ENCODE results near the gene CLASRP. TPM values are rescaled to one million over a fixed set of nuclear protein-coding genes. Genes with fewer than 3 reads are reported as not detected.

Gene CLASRP
- total and polyA plus RNA-seq, 2 experiments from 2014 or later: 9.2 to 45.1 TPM

DNA sequence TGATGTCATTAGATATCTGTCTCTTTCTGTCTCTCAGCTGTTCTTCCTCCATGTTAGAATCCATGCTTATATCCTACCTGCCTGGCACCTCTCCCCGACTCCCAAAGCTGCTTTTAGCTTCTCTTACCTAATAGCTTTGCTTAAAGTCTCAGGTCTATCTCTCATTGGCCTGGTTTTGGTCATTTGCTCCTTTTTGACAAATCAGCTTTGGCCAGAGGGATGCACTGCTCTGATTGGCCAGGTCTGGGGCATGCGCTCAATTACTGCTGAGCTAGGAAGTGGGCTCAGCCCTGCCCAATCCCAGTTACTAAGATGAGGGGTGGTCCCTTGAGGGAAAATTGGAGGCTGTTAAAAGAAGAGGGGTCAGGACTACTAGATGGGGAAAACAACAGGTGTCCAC, 11.5 kb upstream of the CLASRP start:
- no peak overlapping the region for H3K27ac ChIP-seq
- no peak for DNase-seq
- H3K27me3 ChIP-seq (replicated peaks; ENCODE audit: insufficient read depth): no peaks in the 10 kb centered on the region
- H4K20me1 ChIP-seq (ENCODE audit: insufficient read depth): no peaks in the 10 kb centered on the region
- no peak overlapping the region for H3K4me3 ChIP-seq
- no peak overlapping the region for H3K9ac ChIP-seq
- no peaks in the 10 kb centered on the region for H3K9me3 ChIP-seq (ENCODE audit: low read depth)
- no peaks in the 10 kb centered on the region for H3K36me3 ChIP-seq (ENCODE audit: low read depth)
- H3K79me2 ChIP-seq (ENCODE audit: insufficient read depth): no peaks in the 10 kb centered on the region
- 67 to 75% methylated on average over 2 of the region's 2 CpGs for WGBS, 2 experiments (ENCODE audit: low coverage in 1 of 2, low lambda C conversion rate in 2 of 2, missing lambda C conversion rate in 2 of 2)
- no peak overlapping the region for H3K4me2 ChIP-seq (ENCODE audit: unreplicated experiment)
- TF ChIP-seq EZH2 (IDR thresholded peaks at IDR 0.05; ENCODE audit: insufficient read depth, poor library complexity, severe bottlenecking) (no peak), EZH2phosphoT487 (IDR thresholded peaks at IDR 0.05; ENCODE audit: insufficient read depth, low read depth) (no peak)
- H3F3A ChIP-seq (ENCODE audit: insufficient read depth): no peaks in the 10 kb centered on the region
- no peak overlapping the region for H2AFZ ChIP-seq
- H3K4me1 ChIP-seq (ENCODE audit: insufficient read depth): no peaks in the 10 kb centered on the region
- in situ Hi-C loops (cut with MboI): no loop called here
- no peaks in the 10 kb centered on the region for H3K9me2 ChIP-seq (ENCODE audit: insufficient read depth)

DNA sequence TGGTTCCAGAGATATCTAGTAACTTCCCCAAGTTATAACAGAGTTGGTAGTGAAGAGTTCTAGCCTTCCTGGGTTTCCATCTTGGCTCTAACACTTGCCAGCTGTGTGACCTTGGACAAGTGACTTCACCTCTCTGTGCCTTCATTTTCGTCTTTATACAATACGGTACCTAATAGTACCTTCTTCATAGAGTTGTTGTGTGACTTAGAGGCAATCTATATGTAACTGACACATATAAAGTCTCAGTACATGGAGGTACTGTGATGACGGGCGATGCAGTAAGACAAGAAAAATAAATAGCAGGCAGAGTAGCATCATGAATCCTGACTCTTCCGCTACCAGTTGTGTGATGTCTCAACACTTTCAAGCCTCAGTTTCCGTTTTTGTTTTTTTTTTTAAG, 8.0 kb upstream of the CLASRP start:
- Histone ChIP-seq H3K79me2 (ENCODE audit: insufficient read depth) (no peaks in the 10 kb centered on the region), H4K20me1 (ENCODE audit: insufficient read depth) (no peaks in the 10 kb centered on the region)
- WGBS, 2 experiments (ENCODE audit: low coverage in 1 of 2, low lambda C conversion rate in 2 of 2, missing lambda C conversion rate in 2 of 2): 88 to 90% methylated on average over 6 of the region's 6 CpGs

DNA sequence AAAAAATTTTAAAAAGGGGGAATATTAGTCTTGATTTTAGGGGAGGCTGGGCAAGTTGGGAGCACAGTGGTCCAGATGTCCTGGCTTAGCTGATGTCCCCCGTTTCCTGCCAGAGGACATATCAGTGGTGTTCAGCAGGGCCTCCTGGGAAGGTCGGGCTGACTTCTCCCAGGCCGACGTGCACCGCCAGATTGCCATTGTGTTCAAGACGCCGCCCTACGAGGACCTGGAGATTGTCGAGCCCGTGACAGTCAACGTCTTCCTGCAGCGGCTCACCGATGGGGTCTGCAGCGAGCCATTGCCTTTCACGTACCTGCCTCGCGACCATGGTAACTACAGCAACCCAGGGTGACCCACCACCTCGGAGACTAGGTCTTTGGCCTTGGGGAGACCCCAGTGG, 6.4 kb upstream of the CLASRP start:
- DNase-seq: no peak
- in situ Hi-C loops (cut with MboI): no loop called here
- no peaks in the 10 kb centered on the region for H3K9me3 ChIP-seq (ENCODE audit: low read depth)
- no peak overlapping the region for H3K27ac ChIP-seq
- H4K20me1 ChIP-seq (ENCODE audit: insufficient read depth): no peaks in the 10 kb centered on the region
- H3K4me2 ChIP-seq (ENCODE audit: unreplicated experiment): no peak overlapping the region
- H3K9ac ChIP-seq: no peak overlapping the region
- H2AFZ ChIP-seq: no peak overlapping the region
- WGBS, 2 experiments (ENCODE audit: low coverage in 1 of 2, low lambda C conversion rate in 2 of 2, missing lambda C conversion rate in 2 of 2): 84 to 86% methylated on average over 18 of the region's 18 CpGs
- H3K27me3 ChIP-seq (replicated peaks; ENCODE audit: insufficient read depth): no peaks in the 10 kb centered on the region
- TF ChIP-seq EZH2 (IDR thresholded peaks at IDR 0.05; ENCODE audit: insufficient read depth, poor library complexity, severe bottlenecking): no peak
- TF ChIP-seq EZH2phosphoT487 (IDR thresholded peaks at IDR 0.05; ENCODE audit: insufficient read depth, low read depth): no peak
- no peaks in the 10 kb centered on the region for H3K79me2 ChIP-seq (ENCODE audit: insufficient read depth)
- H3K9me2 ChIP-seq (ENCODE audit: insufficient read depth): no peaks in the 10 kb centered on the region
- H3F3A ChIP-seq (ENCODE audit: insufficient read depth): no peaks in the 10 kb centered on the region
- H3K4me3 ChIP-seq: no peak overlapping the region
- H3K36me3 ChIP-seq (ENCODE audit: low read depth): 0 out of 2 replicates have a peak, but pooled peaks cover 5% of the 10 kb centered on the region
- H3K4me1 ChIP-seq (ENCODE audit: insufficient read depth): no peaks in the 10 kb centered on the region

More for the DNA sequence above, 8.0 kb upstream of the CLASRP start:
- Histone ChIP-seq H3K9ac (no peak overlapping the region), H3K4me3 (no peak overlapping the region), H3K4me1 (ENCODE audit: insufficient read depth) (no peaks in the 10 kb centered on the region), H3K27ac (no peak overlapping the region), H3K36me3 (ENCODE audit: low read depth) (0 out of 2 replicates have a peak, but pooled peaks cover 4% of the 10 kb centered on the region), H2AFZ (no peak overlapping the region), H3K4me2 (ENCODE audit: unreplicated experiment) (no peak overlapping the region), H3K9me3 (ENCODE audit: low read depth) (no peaks in the 10 kb centered on the region), H3K27me3 (replicated peaks; ENCODE audit: insufficient read depth) (no peaks in the 10 kb centered on the region), H3F3A (ENCODE audit: insufficient read depth) (no peaks in the 10 kb centered on the region), H3K9me2 (ENCODE audit: insufficient read depth) (no peaks in the 10 kb centered on the region)
- no peak for DNase-seq
- TF ChIP-seq EZH2 (IDR thresholded peaks at IDR 0.05; ENCODE audit: insufficient read depth, poor library complexity, severe bottlenecking): no peak
- TF ChIP-seq EZH2phosphoT487 (IDR thresholded peaks at IDR 0.05; ENCODE audit: insufficient read depth, low read depth): no peak
- in situ Hi-C loops (cut with MboI): no loop called here

DNA sequence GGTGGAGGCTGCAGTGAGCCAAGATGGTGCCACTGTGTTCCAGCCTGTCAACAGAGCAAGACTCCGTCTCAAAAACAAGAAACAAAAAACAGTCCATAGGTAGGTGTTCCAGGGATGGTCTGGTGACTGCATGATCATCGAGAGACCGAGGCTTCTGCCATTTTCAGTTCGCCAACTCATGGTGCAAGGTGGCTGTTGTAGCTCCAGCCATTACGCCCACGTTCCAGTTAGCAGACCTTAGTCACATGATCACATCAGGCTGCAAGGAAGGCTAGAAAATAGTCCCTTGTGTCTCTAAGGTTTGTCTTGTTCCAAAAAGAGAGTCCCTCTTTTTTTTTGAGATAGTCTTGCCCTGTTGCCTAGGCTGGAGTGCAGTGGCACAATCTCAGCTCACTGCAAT, 3.1 kb upstream of the CLASRP start:
- Histone ChIP-seq H3K4me2 (ENCODE audit: unreplicated experiment) (no peak overlapping the region), H4K20me1 (ENCODE audit: insufficient read depth) (peaks cover 8% of the 10 kb centered on the region; the same call in 1 of the 2 replicates)
- 84 to 90% methylated on average over 6 of the region's 6 CpGs for WGBS, 2 experiments (ENCODE audit: low coverage in 1 of 2, low lambda C conversion rate in 2 of 2, missing lambda C conversion rate in 2 of 2)

More for the DNA sequence above, 3.1 kb upstream of the CLASRP start:
- no peak for DNase-seq
- H3K27me3 ChIP-seq (replicated peaks; ENCODE audit: insufficient read depth): no peaks in the 10 kb centered on the region
- H3K27ac ChIP-seq: no peak overlapping the region
- H3K9me2 ChIP-seq (ENCODE audit: insufficient read depth): no peaks in the 10 kb centered on the region
- H3K36me3 ChIP-seq (ENCODE audit: low read depth): 0 out of 2 replicates have a peak, but pooled peaks cover 9% of the 10 kb centered on the region
- peaks cover 13% of the 10 kb centered on the region for H3F3A ChIP-seq (ENCODE audit: insufficient read depth)
- peaks cover 8% of the 10 kb centered on the region for H3K4me1 ChIP-seq (ENCODE audit: insufficient read depth)
- in situ Hi-C loops (cut with MboI): no loop called here
- no peak overlapping the region for H3K9ac ChIP-seq
- H3K79me2 ChIP-seq (ENCODE audit: insufficient read depth): peaks cover 16% of the 10 kb centered on the region
- H2AFZ ChIP-seq: no peak overlapping the region
- H3K9me3 ChIP-seq (ENCODE audit: low read depth): no peaks in the 10 kb centered on the region
- TF ChIP-seq EZH2 (IDR thresholded peaks at IDR 0.05; ENCODE audit: insufficient read depth, poor library complexity, severe bottlenecking) (no peak), EZH2phosphoT487 (IDR thresholded peaks at IDR 0.05; ENCODE audit: insufficient read depth, low read depth) (no peak)
- H3K4me3 ChIP-seq: no peak overlapping the region
